IMR-90 (cell line): ENCODE results near the gene CTNNAL1. TPM values are rescaled to one million over a fixed set of nuclear protein-coding genes. Genes with fewer than 3 reads are reported as not detected.

Experiments
- ATAC-seq: fragments of 200-7000 bp; cut with Tn5 transposase; 2 replicates; pipeline ENCODE4 v1.9.1; 2020; ENCODE audit warnings: low read depth, mild to moderate bottlenecking, moderate library complexity
- BruUV-seq: library from RNA; stranded (reverse); fragments of 400-500 nt; replicated peaks from 2 replicates; lab custom pipeline; 2021; lab: Mats Ljungman, UMichigan
- CTCF ChIA-PET: fragments of 300-600 bp; formaldehyde crosslinking; extraction: SDS; loops from one replicate; lab custom pipeline; 2021; ENCODE audit warnings: antibody characterized with exemption; lab: Yijun Ruan, JAX
- POLR2A ChIA-PET: fragments of 300-600 bp; sonication (Branson Sonifier 250); formaldehyde crosslinking; loops from one replicate; lab custom pipeline; 2022; ENCODE audit warnings: antibody characterized with exemption; ENCODE audit not compliant: unreplicated experiment; lab: Charles Lee
- DNase-seq: peaks from one replicate; pipeline ENCODE4 v3.0.0; 2013
- H2AFZ ChIP-seq: replicated peaks from 2 replicates; pipeline ENCODE3; 2013; ENCODE audit warnings: low read length, mild to moderate bottlenecking; ENCODE audit not compliant: poor library complexity
- H2AK5ac ChIP-seq: 2 replicates; pipeline ENCODE4 v1.6.1; 2013; ENCODE audit warnings: low read depth, low read length, inconsistent platforms
- H2AK9ac ChIP-seq: replicated peaks from 2 replicates; pipeline ENCODE3; 2013; ENCODE audit warnings: mild to moderate bottlenecking, low read depth, low read length, moderate library complexity; ENCODE audit not compliant: poor library complexity
- H2BK120ac ChIP-seq: 2 replicates; pipeline ENCODE4 v1.6.1; 2013; ENCODE audit warnings: low read depth, low read length, inconsistent platforms
- H2BK15ac ChIP-seq: 3 replicates; pipeline ENCODE4 v1.6.1; 2013; ENCODE audit warnings: low read depth, low read length, inconsistent platforms
- H2BK20ac ChIP-seq: 2 replicates; pipeline ENCODE4 v1.6.1; 2013; ENCODE audit warnings: low read depth, mild to moderate bottlenecking, inconsistent platforms, low read length, moderate library complexity
- H2BK5ac ChIP-seq: 2 replicates; pipeline ENCODE4 v1.6.1; 2013; ENCODE audit warnings: mild to moderate bottlenecking, low read depth, low read length, inconsistent platforms; ENCODE audit not compliant: poor library complexity, severe bottlenecking
- H3K14ac ChIP-seq: replicated peaks from 2 replicates; pipeline ENCODE4 v1.6.1; 2013; ENCODE audit warnings: low read depth, low read length, inconsistent platforms
- H3K18ac ChIP-seq: 2 replicates; pipeline ENCODE4 v1.6.1; 2013; ENCODE audit warnings: low read depth, low read length, control low read depth
- H3K23ac ChIP-seq: 2 replicates; pipeline ENCODE4 v1.6.1; 2013; ENCODE audit warnings: low read depth, low read length, inconsistent platforms
- H3K27ac ChIP-seq: 2 replicates; pipeline ENCODE4 v1.5.1; 2013; ENCODE audit warnings: mild to moderate bottlenecking, control low read depth, low read length; ENCODE audit not compliant: insufficient read depth
- H3K27me3 ChIP-seq: 2 replicates; pipeline ENCODE4 v1.6.1; 2013; ENCODE audit warnings: low read length; ENCODE audit not compliant: control insufficient read depth, insufficient read depth
- H3K36me3 ChIP-seq: 2 replicates; pipeline ENCODE4 v1.6.1; 2013; ENCODE audit warnings: low read length, mixed read lengths; ENCODE audit not compliant: control insufficient read depth, insufficient read depth
- H3K4ac ChIP-seq: 2 replicates; pipeline ENCODE4 v1.6.1; 2013; ENCODE audit warnings: low read depth, low read length, inconsistent platforms
- H3K4me1 ChIP-seq: 2 replicates; pipeline ENCODE4 v1.6.1; 2013; ENCODE audit warnings: low read length, mixed read lengths; ENCODE audit not compliant: control insufficient read depth, insufficient read depth
- H3K4me2 ChIP-seq: 2 replicates; pipeline ENCODE4 v1.6.1; 2013; ENCODE audit warnings: low read depth, mild to moderate bottlenecking, control low read depth, low read length, moderate library complexity
- H3K4me3 ChIP-seq: 2 replicates; pipeline ENCODE4 v1.5.1; 2013; ENCODE audit warnings: low read depth, mild to moderate bottlenecking, control low read depth, low read length, moderate library complexity; ENCODE audit not compliant: insufficient read depth
- H3K56ac ChIP-seq: 2 replicates; pipeline ENCODE4 v1.6.1; 2013; ENCODE audit warnings: low read length, inconsistent platforms; ENCODE audit not compliant: insufficient read depth; ENCODE audit errors: extremely low read depth
- H3K79me1 ChIP-seq, 2 experiments: 2 replicates each; pipeline ENCODE4 v1.6.1; 2013; ENCODE audit warnings: low read length in 2 of 2, inconsistent platforms in 1 of 2, low read depth in 1 of 2
- H3K9ac ChIP-seq: 2 replicates; pipeline ENCODE4 v1.6.1; 2013; ENCODE audit warnings: low read depth, low read length, control low read depth
- H3K9me1 ChIP-seq: 2 replicates; pipeline ENCODE4 v1.6.1; 2013; ENCODE audit warnings: low read length, inconsistent platforms; ENCODE audit not compliant: insufficient read depth
- H3K9me3 ChIP-seq: 2 replicates; pipeline ENCODE4 v1.6.1; 2013; ENCODE audit warnings: low read length; ENCODE audit not compliant: control insufficient read depth, insufficient read depth
- H4K20me1 ChIP-seq: 2 replicates; pipeline ENCODE4 v1.6.1; 2013; ENCODE audit warnings: low read length, inconsistent platforms; ENCODE audit not compliant: insufficient read depth
- H4K5ac ChIP-seq: 2 replicates; pipeline ENCODE4 v1.6.1; 2013; ENCODE audit warnings: mild to moderate bottlenecking, low read depth, low read length, control low read depth
- H4K8ac ChIP-seq, 2 experiments: 2 replicates each; pipeline ENCODE4 v1.6.1; 2013; ENCODE audit warnings: low read depth in 2 of 2, low read length in 2 of 2, control low read depth in 1 of 2, inconsistent platforms in 1 of 2
- H4K91ac ChIP-seq: 2 replicates; pipeline ENCODE4 v1.6.1; 2013; ENCODE audit warnings: low read depth, low read length, inconsistent platforms; ENCODE audit not compliant: insufficient read depth
- BHLHE40 ChIP-seq: fragments of 150-350 bp; IDR thresholded peaks from 2 replicates; pipeline ENCODE4 v1.6.1; 2016; ENCODE audit warnings: mild to moderate bottlenecking, low read depth, low read length
- CHD1 ChIP-seq: IDR thresholded peaks from 2 replicates; pipeline ENCODE4 v1.6.1; 2012; ENCODE audit warnings: low read depth, low read length, improper control_type of control experiment
- FOS ChIP-seq: fragments of 150-350 bp; IDR thresholded peaks from 2 replicates; pipeline ENCODE4 v1.6.1; 2016; ENCODE audit warnings: low read depth, low read length
- MAFK ChIP-seq: IDR thresholded peaks from 2 replicates; pipeline ENCODE4 v1.6.1; 2012; ENCODE audit warnings: low read depth, low read length, improper control_type of control experiment
- MAZ ChIP-seq: IDR thresholded peaks from 2 replicates; pipeline ENCODE4 v1.6.1; 2012; ENCODE audit warnings: low read depth, mild to moderate bottlenecking, low read length, improper control_type of control experiment, moderate library complexity, borderline replicate concordance
- NFE2L2 ChIP-seq: fragments of 150-350 bp; IDR thresholded peaks from 2 replicates; pipeline ENCODE4 v1.6.1; 2016; ENCODE audit warnings: low read depth, mild to moderate bottlenecking, low read length
- POLR2A ChIP-seq: IDR thresholded peaks from 2 replicates; pipeline ENCODE4 v1.6.1; 2012; ENCODE audit warnings: mild to moderate bottlenecking, low read depth, low read length
- RCOR1 ChIP-seq: IDR thresholded peaks from 2 replicates; pipeline ENCODE4 v1.6.1; 2012; ENCODE audit warnings: mild to moderate bottlenecking, low read length, improper control_type of control experiment; ENCODE audit not compliant: insufficient replicate concordance
- WGBS, 2 experiments: methylation state at CpG; one replicate each; pipeline versions ENCODE4 v1.1.5 to v1.1.7; 2013; ENCODE audit warnings: missing lambda C conversion rate in 2 of 2; ENCODE audit not compliant: insufficient read length in 1 of 2; ENCODE audit errors: extremely low coverage in 2 of 2; 5-methylcytosine and 5-hydroxymethylcytosine counted together
- dilution Hi-C: fragments of 300-500 bp; cut with HindIII; formaldehyde crosslinking; loops from one replicate; pipeline ENCODE4 v1.14.3; 2018; ENCODE audit warnings: low sequenced_read_pairs; ENCODE audit not compliant: unreplicated experiment
- in situ Hi-C: fragments of 300-500 bp; cut with MboI; formaldehyde crosslinking; loops from 3 replicates; pipeline ENCODE4 v1.14.3; 2019; ENCODE audit warnings: low sequenced_read_pairs, inconsistent platforms, mixed read lengths
- intact Hi-C: fragments of 100-400 bp; cut with micrococcal nuclease; formaldehyde crosslinking; loops from 2 replicates; pipeline ENCODE4 v1.10.0; 2022
- polyA plus RNA-seq, 3 experiments: library from polyadenylated mRNA; depleted of rRNA; stranded (reverse); fragments of >200 nt; gene quantifications; 2 replicates each; pipeline ENCODE4 v1.2.3, GENCODE V29; 2012; ENCODE audit warnings: low replicate concordance in 1 of 3
- total RNA-seq: library from RNA; depleted of rRNA; stranded (reverse); fragments of >200 nt; gene quantifications from 2 replicates; pipeline ENCODE4 v1.2.3, GENCODE V29; 2012
- TF ChIP-seq, protein P1 (sequence below): fragments of 150-350 bp; IDR thresholded peaks from 2 replicates; pipeline ENCODE4 v1.6.1; 2017; ENCODE audit warnings: mild to moderate bottlenecking, antibody characterized with exemption, low read length, low read depth
- TF ChIP-seq, protein P2 (sequence below): fragments of 150-350 bp; IDR thresholded peaks from 2 replicates; pipeline ENCODE4 v1.6.1; 2016; ENCODE audit warnings: low read depth, mild to moderate bottlenecking, low read length, moderate library complexity, borderline replicate concordance
- TF ChIP-seq, protein P3 (sequence below): conservative IDR thresholded peaks from 2 replicates; pipeline ENCODE4 v1.5.1; 2012; ENCODE audit warnings: mild to moderate bottlenecking, low read depth, low read length, improper control_type of control experiment

CTNNAL1 gene
- total and polyA plus RNA-seq, 2 of the 4 experiments (the other 2 are of a cell fraction) = 72.3 to 131 TPM

DNA sequence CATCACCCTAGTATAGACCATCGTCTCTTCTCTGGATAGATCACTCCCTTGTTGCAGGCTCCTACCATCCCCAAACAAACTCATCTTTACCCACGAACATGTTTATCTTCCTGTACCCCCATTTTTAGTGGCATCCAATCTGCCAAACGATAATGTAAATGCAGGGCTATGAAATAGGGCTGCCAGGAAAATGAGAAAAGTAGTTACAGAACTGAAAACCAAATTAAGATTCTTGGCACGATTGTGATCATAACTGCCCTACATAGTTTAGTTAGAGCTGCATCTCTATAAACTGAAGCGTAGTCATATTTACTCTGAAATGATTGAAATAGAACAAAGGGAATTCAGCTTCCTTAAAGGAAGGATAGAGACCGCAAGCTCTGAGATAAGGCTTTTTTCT lies 53.0 kb downstream of the CTNNAL1 start:
- H3K27ac ChIP-seq = no peak overlapping the region
- DNase-seq (no peak), ATAC-seq (no peak)
- H3K18ac ChIP-seq = no peak overlapping the region
- no peak overlapping the region for H3K4ac ChIP-seq
- H2AFZ ChIP-seq = no peak overlapping the region
- no peak overlapping the region for H4K5ac ChIP-seq
- no peak overlapping the region for H3K4me3 ChIP-seq
- ChIA-PET CTCF (no interaction called here), POLR2A (no interaction called here)
- H3K9me3 ChIP-seq = no peaks in the 10 kb centered on the region
- H2AK9ac ChIP-seq = no peak overlapping the region
- H3K4me2 ChIP-seq = no peak overlapping the region
- H2BK15ac ChIP-seq = no peak overlapping the region
- no peak overlapping the region for H3K14ac ChIP-seq
- intact Hi-C loops (no loop called here), dilution Hi-C loops (no loop called here), in situ Hi-C loops (no loop called here)
- H3K27me3 ChIP-seq = no peaks in the 10 kb centered on the region
- no peaks in the 10 kb centered on the region for H4K20me1 ChIP-seq
- H2BK120ac ChIP-seq = no peak overlapping the region
- H2AK5ac ChIP-seq = no peak overlapping the region
- no peak overlapping the region for H3K56ac ChIP-seq
- no peak overlapping the region for H3K9ac ChIP-seq
- H3K23ac ChIP-seq = no peak overlapping the region
- no peaks in the 10 kb centered on the region; a peak in 1 of 4 replicates for H3K79me1 ChIP-seq
- H3K4me1 ChIP-seq = no peaks in the 10 kb centered on the region
- H3K9me1 ChIP-seq = peaks cover 7% of the 10 kb centered on the region; the same call in 1 of the 2 replicates
- no peak overlapping the region for H2BK5ac ChIP-seq
- WGBS, 2 experiments = no CpG with 5 or more reads among the region's 6 CpGs
- TF ChIP-seq, protein P1, sequence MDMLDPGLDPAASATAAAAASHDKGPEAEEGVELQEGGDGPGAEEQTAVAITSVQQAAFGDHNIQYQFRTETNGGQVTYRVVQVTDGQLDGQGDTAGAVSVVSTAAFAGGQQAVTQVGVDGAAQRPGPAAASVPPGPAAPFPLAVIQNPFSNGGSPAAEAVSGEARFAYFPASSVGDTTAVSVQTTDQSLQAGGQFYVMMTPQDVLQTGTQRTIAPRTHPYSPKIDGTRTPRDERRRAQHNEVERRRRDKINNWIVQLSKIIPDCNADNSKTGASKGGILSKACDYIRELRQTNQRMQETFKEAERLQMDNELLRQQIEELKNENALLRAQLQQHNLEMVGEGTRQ = no peak
- TF ChIP-seq, protein P2, sequence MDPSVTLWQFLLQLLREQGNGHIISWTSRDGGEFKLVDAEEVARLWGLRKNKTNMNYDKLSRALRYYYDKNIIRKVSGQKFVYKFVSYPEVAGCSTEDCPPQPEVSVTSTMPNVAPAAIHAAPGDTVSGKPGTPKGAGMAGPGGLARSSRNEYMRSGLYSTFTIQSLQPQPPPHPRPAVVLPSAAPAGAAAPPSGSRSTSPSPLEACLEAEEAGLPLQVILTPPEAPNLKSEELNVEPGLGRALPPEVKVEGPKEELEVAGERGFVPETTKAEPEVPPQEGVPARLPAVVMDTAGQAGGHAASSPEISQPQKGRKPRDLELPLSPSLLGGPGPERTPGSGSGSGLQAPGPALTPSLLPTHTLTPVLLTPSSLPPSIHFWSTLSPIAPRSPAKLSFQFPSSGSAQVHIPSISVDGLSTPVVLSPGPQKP = no peak
- TF ChIP-seq RCOR1 = no peak
- no peak for TF ChIP-seq MAFK
- TF ChIP-seq CHD1 = no peak
- TF ChIP-seq POLR2A = no peak
- no peak for TF ChIP-seq BHLHE40
- TF ChIP-seq, protein P3, sequence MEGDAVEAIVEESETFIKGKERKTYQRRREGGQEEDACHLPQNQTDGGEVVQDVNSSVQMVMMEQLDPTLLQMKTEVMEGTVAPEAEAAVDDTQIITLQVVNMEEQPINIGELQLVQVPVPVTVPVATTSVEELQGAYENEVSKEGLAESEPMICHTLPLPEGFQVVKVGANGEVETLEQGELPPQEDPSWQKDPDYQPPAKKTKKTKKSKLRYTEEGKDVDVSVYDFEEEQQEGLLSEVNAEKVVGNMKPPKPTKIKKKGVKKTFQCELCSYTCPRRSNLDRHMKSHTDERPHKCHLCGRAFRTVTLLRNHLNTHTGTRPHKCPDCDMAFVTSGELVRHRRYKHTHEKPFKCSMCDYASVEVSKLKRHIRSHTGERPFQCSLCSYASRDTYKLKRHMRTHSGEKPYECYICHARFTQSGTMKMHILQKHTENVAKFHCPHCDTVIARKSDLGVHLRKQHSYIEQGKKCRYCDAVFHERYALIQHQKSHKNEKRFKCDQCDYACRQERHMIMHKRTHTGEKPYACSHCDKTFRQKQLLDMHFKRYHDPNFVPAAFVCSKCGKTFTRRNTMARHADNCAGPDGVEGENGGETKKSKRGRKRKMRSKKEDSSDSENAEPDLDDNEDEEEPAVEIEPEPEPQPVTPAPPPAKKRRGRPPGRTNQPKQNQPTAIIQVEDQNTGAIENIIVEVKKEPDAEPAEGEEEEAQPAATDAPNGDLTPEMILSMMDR = no peak
- no peak for TF ChIP-seq NFE2L2
- no peak for TF ChIP-seq MAZ
- no peak for TF ChIP-seq FOS
- H4K8ac ChIP-seq = no peak overlapping the region
- no TSS peak for BruUV-seq
- no peak overlapping the region for H4K91ac ChIP-seq
- H3K36me3 ChIP-seq = peaks cover 3% of the 10 kb centered on the region; the same call in 1 of the 2 replicates
- H2BK20ac ChIP-seq = no peak overlapping the region
